OCI-LY3 (cell line): Measurements from ENCODE around the gene AVL9.

ENCODE experiments used
- EZH2phosphoT487 ChIP-seq: fragments of 200-600 bp; shearing (Covaris generic); IDR thresholded peaks from 2 replicates; pipeline ENCODE4 v1.6.1; 2018; ENCODE audit warnings: antibody characterized with exemption, mixed run types, low read depth
- TF ChIP-seq, protein P1 (sequence below): fragments of 200-600, 300-600 bp; sonication (generic); IDR thresholded peaks from 2 replicates; pipeline ENCODE4 v1.5.1; 2014; ENCODE audit warnings: antibody characterized with exemption, low read length, low read depth

DNA sequence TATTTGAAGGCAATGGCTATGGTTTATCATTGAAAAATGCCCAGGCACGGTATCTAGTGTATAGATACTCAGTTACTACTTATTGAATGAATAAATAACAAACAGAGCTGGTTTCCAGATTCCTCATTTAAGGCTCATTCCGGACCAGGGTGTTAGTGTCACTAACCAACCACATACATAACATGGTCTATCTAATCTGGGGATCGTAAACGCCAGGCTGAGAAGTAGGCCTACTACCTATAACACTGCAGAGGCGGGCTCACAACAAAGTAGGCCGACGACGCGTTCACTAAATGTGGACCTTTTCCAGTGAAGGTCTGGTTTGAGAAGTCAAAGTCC is 5.5 kb upstream of the AVL9 start:
- TF ChIP-seq, protein P1, sequence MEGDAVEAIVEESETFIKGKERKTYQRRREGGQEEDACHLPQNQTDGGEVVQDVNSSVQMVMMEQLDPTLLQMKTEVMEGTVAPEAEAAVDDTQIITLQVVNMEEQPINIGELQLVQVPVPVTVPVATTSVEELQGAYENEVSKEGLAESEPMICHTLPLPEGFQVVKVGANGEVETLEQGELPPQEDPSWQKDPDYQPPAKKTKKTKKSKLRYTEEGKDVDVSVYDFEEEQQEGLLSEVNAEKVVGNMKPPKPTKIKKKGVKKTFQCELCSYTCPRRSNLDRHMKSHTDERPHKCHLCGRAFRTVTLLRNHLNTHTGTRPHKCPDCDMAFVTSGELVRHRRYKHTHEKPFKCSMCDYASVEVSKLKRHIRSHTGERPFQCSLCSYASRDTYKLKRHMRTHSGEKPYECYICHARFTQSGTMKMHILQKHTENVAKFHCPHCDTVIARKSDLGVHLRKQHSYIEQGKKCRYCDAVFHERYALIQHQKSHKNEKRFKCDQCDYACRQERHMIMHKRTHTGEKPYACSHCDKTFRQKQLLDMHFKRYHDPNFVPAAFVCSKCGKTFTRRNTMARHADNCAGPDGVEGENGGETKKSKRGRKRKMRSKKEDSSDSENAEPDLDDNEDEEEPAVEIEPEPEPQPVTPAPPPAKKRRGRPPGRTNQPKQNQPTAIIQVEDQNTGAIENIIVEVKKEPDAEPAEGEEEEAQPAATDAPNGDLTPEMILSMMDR, result no peak
- TF ChIP-seq EZH2phosphoT487, result no peak
